GM18508 (cell line): Measurements from ENCODE around the gene CLBA1.

Experiments used
- ATAC-seq: cut with Tn5 transposase; IDR thresholded peaks from one replicate; pipeline ENCODE4 v1.9.1; 2021; ENCODE audit warnings: moderate number of reproducible peaks; ENCODE audit not compliant: insufficient read depth, unreplicated experiment

The CLBA1 gene

GRCh38 chr14:105039458-105040205, 54.0 kb downstream of the CLBA1 start:
- ATAC-seq, result no peak

GRCh38 chr14:105041841-105042765, 56.5 kb downstream of the CLBA1 start:
- ATAC-seq, result no peak

GRCh38 chr14:105042813-105043212, 57.2 kb downstream of the CLBA1 start:
- ATAC-seq, result no peak

- no peak for ATAC-seq
Measured at GRCh38 chr14:105043641-105044040, 58.1 kb downstream of the CLBA1 start.
